ENCODE results near the gene LIPC. TPM values are rescaled to one million over a fixed set of nuclear protein-coding genes. Genes with fewer than 3 reads are reported as not detected.

Gene LIPC
- total and polyA plus RNA-seq, 3 donors from 2014 or later = 0.12 to 0.37 TPM; not detected in 1

GRCh38 chr15:58471348-58471747 lies 39.6 kb downstream of the LIPC start:
- intact Hi-C loops (cut with DNase I; ENCODE audit: low total_unique reads) = no loop called here
- Histone ChIP-seq H3K4me1 (peaks cover 7% of the 10 kb centered on the region), H3K9me3 (no peaks in the 10 kb centered on the region), H3K36me3 (ENCODE audit: low read depth, missing control alignments) (no peaks in the 10 kb centered on the region), H3K4me3 (no peak overlapping the region), H3K27ac (no peak overlapping the region), H3K27me3 (no peaks in the 10 kb centered on the region)
- TF ChIP-seq POLR2A (IDR thresholded peaks at IDR 0.05) (no peak), CTCF (IDR thresholded peaks at IDR 0.05) (no peak)
- DNase-seq = no peak
- WGBS, 2 donors = 88 to 100% methylated on average over 1 of the region's 1 CpG

- Histone ChIP-seq H3K36me3 (ENCODE audit: low read depth, missing control alignments) (no peaks in the 10 kb centered on the region), H3K4me1 (peaks cover 7% of the 10 kb centered on the region), H3K27me3 (no peaks in the 10 kb centered on the region), H3K9me3 (no peaks in the 10 kb centered on the region), H3K4me3 (no peak overlapping the region), H3K27ac (no peak overlapping the region)
- TF ChIP-seq CTCF (IDR thresholded peaks at IDR 0.05) (no peak), POLR2A (IDR thresholded peaks at IDR 0.05) (no peak)
- no peak for DNase-seq
- WGBS, 2 donors = 81 to 90% methylated on average over 4 of the region's 4 CpGs
- intact Hi-C loops (cut with DNase I; ENCODE audit: low total_unique reads) = no loop called here
Observed at GRCh38 chr15:58472221-58472620, 40.4 kb downstream of the LIPC start.

- Histone ChIP-seq H3K27me3 (no peaks in the 10 kb centered on the region), H3K9me3 (no peaks in the 10 kb centered on the region), H3K4me3 (no peak overlapping the region), H3K36me3 (ENCODE audit: low read depth, missing control alignments) (no peaks in the 10 kb centered on the region), H3K27ac (no peak overlapping the region), H3K4me1 (no peaks in the 10 kb centered on the region)
- intact Hi-C loops (cut with DNase I; ENCODE audit: low total_unique reads) = no loop called here
- TF ChIP-seq CTCF (IDR thresholded peaks at IDR 0.05) = no peak
- no peak for TF ChIP-seq POLR2A (IDR thresholded peaks at IDR 0.05)
- 69 to 74% methylated on average over 7 to 8 of the region's 8 CpGs for WGBS, 2 donors
- no peak for DNase-seq
Observed at GRCh38 chr15:58472821-58473581, 41.2 kb downstream of the LIPC start.

- Histone ChIP-seq H3K27me3 (no peaks in the 10 kb centered on the region), H3K4me3 (no peak overlapping the region), H3K9me3 (no peaks in the 10 kb centered on the region), H3K27ac (no peak overlapping the region), H3K4me1 (no peaks in the 10 kb centered on the region), H3K36me3 (ENCODE audit: low read depth, missing control alignments) (no peaks in the 10 kb centered on the region)
- 53 to 64% methylated on average over 2 of the region's 2 CpGs for WGBS, 2 donors
- intact Hi-C loops (cut with DNase I; ENCODE audit: low total_unique reads) = no loop called here
- TF ChIP-seq CTCF (IDR thresholded peaks at IDR 0.05) (no peak), POLR2A (IDR thresholded peaks at IDR 0.05) (no peak)
- no peak for DNase-seq
Observed at GRCh38 chr15:58473724-58474123, 41.9 kb downstream of the LIPC start.

All from testis (tissue), 3 donors.